HL-60/S4 (cell line): ENCODE results near the gene BTLA.
"Not testable (repeated sequence)": the region's sequence is repeated elsewhere in the genome, so short reads cannot be mapped to it uniquely, and the experiment has no call there.

Experiments used
- in situ Hi-C: fragments of 300-500 bp; cut with MboI; formaldehyde crosslinking; loops from 2 replicates; pipeline ENCODE4 v1.14.3; 2022; ENCODE audit warnings: low sequenced_read_pairs

BTLA gene

GRCh38 chr3:112492124-112492523 is 7.1 kb downstream of the BTLA start:
- in situ Hi-C loops = no loop called here

GRCh38 chr3:112491373-112491772 is 7.9 kb downstream of the BTLA start:
- in situ Hi-C loops = no loop called here

- in situ Hi-C loops = no loop called here
Observed at GRCh38 chr3:112489674-112490479, 9.4 kb downstream of the BTLA start.

- in situ Hi-C loops = no loop called here
Observed at GRCh38 chr3:112486811-112487505, 12.3 kb downstream of the BTLA start.

- in situ Hi-C loops = no loop called here
Observed at GRCh38 chr3:112484352-112484751, 14.9 kb downstream of the BTLA start.

- in situ Hi-C loops = no loop called here
Observed at GRCh38 chr3:112482675-112483074, 16.6 kb downstream of the BTLA start.

GRCh38 chr3:112481302-112481721 is 18.0 kb downstream of the BTLA start:
- in situ Hi-C loops = no loop called here

GRCh38 chr3:112477891-112478290 is 21.4 kb downstream of the BTLA start:
- in situ Hi-C loops = no loop called here

GRCh38 chr3:112476346-112476745 is 22.9 kb downstream of the BTLA start:
- in situ Hi-C loops = no loop called here

GRCh38 chr3:112474796-112475195 is 24.5 kb downstream of the BTLA start:
- in situ Hi-C loops = no loop called here

- in situ Hi-C loops = no loop called here
Observed at GRCh38 chr3:112472691-112473090, 26.6 kb downstream of the BTLA start.

- in situ Hi-C loops = no loop called here
Observed at GRCh38 chr3:112471596-112472325, 27.5 kb downstream of the BTLA start.

- in situ Hi-C loops = no loop called here
Observed at GRCh38 chr3:112470788-112471187, 28.5 kb downstream of the BTLA start.

- in situ Hi-C loops = no loop called here
Observed at GRCh38 chr3:112469671-112470070, 29.6 kb downstream of the BTLA start.

GRCh38 chr3:112467539-112467938 is 31.7 kb downstream of the BTLA start:
- in situ Hi-C loops = no loop called here

GRCh38 chr3:112466020-112466419 is 33.3 kb downstream of the BTLA start:
- in situ Hi-C loops = no loop called here

GRCh38 chr3:112464264-112464663 is 35.0 kb downstream of the BTLA start:
- in situ Hi-C loops = no loop called here

GRCh38 chr3:112463250-112463649 is 36.0 kb downstream of the BTLA start:
- in situ Hi-C loops = no loop called here

GRCh38 chr3:112461787-112462186 is 37.5 kb downstream of the BTLA start:
- in situ Hi-C loops = not testable (repeated sequence)

GRCh38 chr3:112460519-112461195 is 38.6 kb downstream of the BTLA start:
- in situ Hi-C loops = no loop called here

GRCh38 chr3:112459750-112460149 is 39.5 kb downstream of the BTLA start:
- in situ Hi-C loops = no loop called here
